GM06990 (cell line): ENCODE measurements around the gene NAALADL2.
A peak's percentile ranks its signal among the peaks of the same experiment; 100 is the strongest.

Source experiments
- DNase-seq: peaks from one replicate; pipeline ENCODE4 v3.0.0-alpha.2; 2011; ENCODE audit not compliant: insufficient read length; ENCODE audit errors: extremely low read depth
- H3K27me3 ChIP-seq: replicated peaks from 2 replicates; pipeline ENCODE4 v1.6.0; 2011; ENCODE audit warnings: low read length; ENCODE audit not compliant: control insufficient read depth, insufficient read depth
- H3K36me3 ChIP-seq: 2 replicates; pipeline ENCODE4 v1.5.1; 2011; ENCODE audit warnings: low read length; ENCODE audit not compliant: control insufficient read depth, insufficient read depth
- H3K4me3 ChIP-seq: replicated peaks from 2 replicates; pipeline ENCODE4 v1.5.1; 2011; ENCODE audit warnings: low read depth, mild to moderate bottlenecking, control low read depth, low read length
- TF ChIP-seq, protein P1 (sequence below): IDR thresholded peaks from 2 replicates; pipeline ENCODE4 v1.5.1; 2011; ENCODE audit warnings: low read length, control low read depth, mild to moderate bottlenecking, inconsistent platforms; ENCODE audit not compliant: insufficient read depth, poor library complexity, severe bottlenecking

Gene NAALADL2

GRCh38 chr3:175274056-175274455 lies 414.9 kb downstream of the NAALADL2 start:
- 0 out of 2 replicates have a peak, but pooled peaks cover 1% of the 10 kb centered on the region for H3K36me3 ChIP-seq
- DNase-seq, result no peak
- H3K4me3 ChIP-seq, result peak overlapping the region; percentile 70
- TF ChIP-seq, protein P1, sequence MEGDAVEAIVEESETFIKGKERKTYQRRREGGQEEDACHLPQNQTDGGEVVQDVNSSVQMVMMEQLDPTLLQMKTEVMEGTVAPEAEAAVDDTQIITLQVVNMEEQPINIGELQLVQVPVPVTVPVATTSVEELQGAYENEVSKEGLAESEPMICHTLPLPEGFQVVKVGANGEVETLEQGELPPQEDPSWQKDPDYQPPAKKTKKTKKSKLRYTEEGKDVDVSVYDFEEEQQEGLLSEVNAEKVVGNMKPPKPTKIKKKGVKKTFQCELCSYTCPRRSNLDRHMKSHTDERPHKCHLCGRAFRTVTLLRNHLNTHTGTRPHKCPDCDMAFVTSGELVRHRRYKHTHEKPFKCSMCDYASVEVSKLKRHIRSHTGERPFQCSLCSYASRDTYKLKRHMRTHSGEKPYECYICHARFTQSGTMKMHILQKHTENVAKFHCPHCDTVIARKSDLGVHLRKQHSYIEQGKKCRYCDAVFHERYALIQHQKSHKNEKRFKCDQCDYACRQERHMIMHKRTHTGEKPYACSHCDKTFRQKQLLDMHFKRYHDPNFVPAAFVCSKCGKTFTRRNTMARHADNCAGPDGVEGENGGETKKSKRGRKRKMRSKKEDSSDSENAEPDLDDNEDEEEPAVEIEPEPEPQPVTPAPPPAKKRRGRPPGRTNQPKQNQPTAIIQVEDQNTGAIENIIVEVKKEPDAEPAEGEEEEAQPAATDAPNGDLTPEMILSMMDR, result no peak
- H3K27me3 ChIP-seq, result no peaks in the 10 kb centered on the region

- H3K36me3 ChIP-seq, result no peaks in the 10 kb centered on the region
- TF ChIP-seq, protein P1, result no peak
- H3K4me3 ChIP-seq, result no peak overlapping the region
- no peaks in the 10 kb centered on the region for H3K27me3 ChIP-seq
- DNase-seq, result no peak
Observed at GRCh38 chr3:175274474-175275218, 415.5 kb downstream of the NAALADL2 start.

GRCh38 chr3:175278680-175279079 lies 419.5 kb downstream of the NAALADL2 start:
- Histone ChIP-seq H3K4me3 (no peak overlapping the region), H3K27me3 (no peaks in the 10 kb centered on the region), H3K36me3 (no peaks in the 10 kb centered on the region)
- TF ChIP-seq, protein P1, result no peak
- DNase-seq, result no peak

- DNase-seq, result no peak
- H3K27me3 ChIP-seq, result no peaks in the 10 kb centered on the region
- no peaks in the 10 kb centered on the region for H3K36me3 ChIP-seq
- TF ChIP-seq, protein P1, result no peak
- no peak overlapping the region for H3K4me3 ChIP-seq
Observed at GRCh38 chr3:175279457-175279856, 420.3 kb downstream of the NAALADL2 start.

DNA sequence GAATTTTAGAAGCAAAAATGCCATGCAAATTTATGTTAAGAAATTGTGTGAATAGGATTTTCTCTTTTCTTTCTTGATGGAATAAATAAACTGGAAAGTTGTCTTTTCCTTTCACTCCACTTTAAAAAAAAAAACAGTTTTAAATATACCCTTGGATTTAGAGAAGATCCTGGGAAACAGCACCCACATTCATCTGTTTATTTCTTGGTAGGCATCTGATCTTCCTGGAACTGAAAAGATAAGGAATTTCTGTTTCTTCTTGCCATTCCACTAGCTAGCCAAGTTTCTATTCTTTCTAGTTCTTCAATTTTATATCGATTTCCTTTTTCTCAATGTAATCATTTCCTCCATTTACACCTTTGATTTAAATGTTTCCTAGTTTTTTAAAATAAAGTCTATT lies 420.8 kb downstream of the NAALADL2 start:
- Histone ChIP-seq H3K36me3 (no peaks in the 10 kb centered on the region), H3K27me3 (no peaks in the 10 kb centered on the region), H3K4me3 (no peak overlapping the region)
- no peak for DNase-seq
- TF ChIP-seq, protein P1, result no peak
